Neuron (in vitro differentiated cells): ENCODE results near the gene MRC2.

ENCODE experiments used
- H2AFZ ChIP-seq: one replicate; pipeline ENCODE4 v1.6.1; 2013; ENCODE audit warnings: low read depth, mild to moderate bottlenecking, inconsistent platforms, low read length, moderate library complexity
- H3K27me3 ChIP-seq: one replicate; pipeline ENCODE4 v1.6.1; 2013; ENCODE audit warnings: low read length; ENCODE audit not compliant: insufficient read depth
- H3K36me3 ChIP-seq: one replicate; pipeline ENCODE4 v1.6.1; 2013; ENCODE audit warnings: low read length; ENCODE audit not compliant: insufficient read depth
- H3K4me1 ChIP-seq: one replicate; pipeline ENCODE4 v1.6.1; 2013; ENCODE audit warnings: low read length; ENCODE audit not compliant: insufficient read depth
- H3K4me3 ChIP-seq: 2 replicates; pipeline ENCODE4 v1.5.1; 2013; ENCODE audit warnings: mild to moderate bottlenecking, low read length, moderate library complexity
- H3K9me3 ChIP-seq: one replicate; pipeline ENCODE4 v1.6.1; 2013; ENCODE audit warnings: low read length

MRC2 gene

DNA sequence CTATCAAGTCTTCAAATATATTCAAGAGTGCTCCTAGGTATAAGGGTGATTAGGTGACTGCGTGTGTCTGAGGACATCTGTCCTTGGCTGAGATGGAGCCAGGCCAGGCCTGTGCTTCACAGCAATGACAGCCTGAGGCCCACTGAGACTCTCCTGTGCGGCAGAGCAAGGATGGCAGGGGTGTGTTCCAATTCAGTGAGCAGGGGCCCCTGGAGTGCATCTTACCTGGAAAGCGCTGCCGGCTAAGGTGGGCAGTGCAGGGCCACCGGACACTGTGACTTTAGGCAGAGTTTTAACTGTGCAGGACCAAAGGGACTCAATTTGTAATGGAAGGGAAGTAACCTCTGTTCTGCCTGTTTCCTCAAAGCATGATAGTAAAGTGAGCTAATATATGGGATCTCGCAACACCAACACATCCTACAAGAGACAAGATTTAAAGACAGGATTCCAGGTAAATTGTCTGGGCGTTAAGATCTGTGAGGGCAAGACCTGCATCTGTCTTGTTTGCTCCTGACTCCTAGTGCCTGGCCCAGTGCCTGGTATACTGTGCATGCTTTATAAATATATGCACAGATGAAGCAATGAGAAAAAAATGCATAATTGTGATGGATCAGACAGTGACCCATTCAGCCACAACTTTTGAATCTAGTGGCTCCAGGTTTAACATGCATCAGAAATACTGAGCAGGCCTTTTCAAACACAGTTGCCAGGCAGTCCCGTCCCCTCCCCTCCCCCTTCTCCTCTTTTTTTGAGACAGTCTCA lies 86.7 kb downstream of the MRC2 start:
- H3K27me3 ChIP-seq: no peaks in the 10 kb centered on the region
- no peak overlapping the region for H3K4me3 ChIP-seq
- H3K4me1 ChIP-seq: no peaks in the 10 kb centered on the region
- H2AFZ ChIP-seq: no peak overlapping the region
- peaks cover 15% of the 10 kb centered on the region for H3K9me3 ChIP-seq
- no peaks in the 10 kb centered on the region for H3K36me3 ChIP-seq

DNA sequence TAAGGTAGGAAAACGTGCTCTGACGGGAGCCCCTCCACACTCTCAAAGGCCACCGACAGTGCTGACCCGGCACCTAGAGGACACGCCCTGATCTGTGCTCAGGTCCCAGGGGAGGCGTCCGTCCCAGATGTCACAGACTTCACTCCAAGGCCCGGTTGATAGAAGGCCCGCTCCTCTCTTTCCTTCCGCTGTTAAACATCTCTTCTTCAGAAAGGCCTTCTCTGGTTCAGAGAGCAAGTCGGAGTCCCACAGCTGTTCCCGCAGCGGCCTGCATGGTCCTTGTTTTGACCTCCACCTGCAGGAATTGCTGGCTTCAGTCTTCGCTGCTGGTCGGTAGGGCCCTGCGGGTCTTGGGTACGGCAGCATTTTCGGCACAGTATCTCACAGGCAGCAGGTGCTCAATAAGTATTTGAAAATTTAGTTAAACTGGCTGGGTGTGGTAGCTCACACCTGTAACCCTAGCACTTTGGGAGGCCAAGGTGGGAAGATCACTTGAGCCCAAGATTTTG lies 88.5 kb downstream of the MRC2 start:
- Histone ChIP-seq H2AFZ (no peak overlapping the region), H3K9me3 (peaks cover 15% of the 10 kb centered on the region), H3K4me1 (no peaks in the 10 kb centered on the region), H3K36me3 (no peaks in the 10 kb centered on the region), H3K27me3 (no peaks in the 10 kb centered on the region), H3K4me3 (no peak overlapping the region)

DNA sequence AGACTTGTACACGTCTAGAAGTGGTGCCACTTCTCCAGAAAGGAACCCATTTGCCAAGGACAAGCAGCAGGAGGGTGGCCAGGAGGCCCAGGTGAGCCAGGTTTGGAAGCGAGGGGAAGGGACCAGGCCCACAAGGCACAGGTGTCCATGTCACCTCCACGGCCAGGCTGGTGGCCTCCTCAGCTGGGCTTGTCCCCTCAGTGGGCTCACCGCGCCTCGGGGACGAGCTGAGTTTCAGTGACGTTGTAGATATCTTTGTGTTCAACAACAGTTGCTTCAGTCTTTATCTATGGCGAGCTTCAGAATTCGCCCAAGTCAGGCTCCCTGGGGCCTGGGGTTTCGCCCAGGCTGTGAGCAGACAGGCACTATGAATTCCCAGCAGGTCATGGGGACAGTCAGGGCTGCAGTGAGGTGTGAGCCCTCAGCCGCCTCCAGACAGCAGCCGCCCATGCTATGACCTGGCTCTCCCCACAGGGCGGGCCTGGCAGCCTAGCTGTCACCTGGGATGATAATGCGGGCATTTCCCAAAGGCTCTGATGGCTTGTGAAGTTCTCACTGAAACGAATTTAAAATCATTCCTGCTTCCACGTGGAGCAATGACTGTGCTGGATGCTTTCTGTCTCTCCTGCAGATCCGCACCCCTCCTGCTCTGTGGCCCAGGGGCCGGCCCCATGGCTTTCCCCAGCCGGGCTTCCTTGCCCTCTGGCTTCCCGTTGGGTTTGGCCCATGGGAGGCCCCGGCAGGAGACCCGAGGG lies 89.5 kb downstream of the MRC2 start:
- H2AFZ ChIP-seq: no peak overlapping the region
- no peaks in the 10 kb centered on the region for H3K4me1 ChIP-seq
- H3K36me3 ChIP-seq: no peaks in the 10 kb centered on the region
- peaks cover 15% of the 10 kb centered on the region for H3K9me3 ChIP-seq
- no peak overlapping the region for H3K4me3 ChIP-seq
- H3K27me3 ChIP-seq: no peaks in the 10 kb centered on the region

DNA sequence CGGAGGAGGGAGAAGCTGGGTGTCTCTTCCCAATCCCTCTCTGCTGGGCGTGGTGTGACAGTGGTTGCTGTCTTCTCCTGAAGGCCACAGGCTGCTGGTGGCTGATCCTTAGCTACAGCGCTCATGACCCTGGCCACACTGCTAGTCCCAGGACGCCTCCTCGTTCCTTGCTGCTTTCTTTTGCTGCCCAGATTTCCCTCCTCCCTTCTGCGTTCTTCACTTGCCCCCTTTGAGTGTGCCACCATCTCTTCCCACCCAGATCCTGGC lies 90.1 kb downstream of the MRC2 start:
- H3K4me1 ChIP-seq: no peaks in the 10 kb centered on the region
- H2AFZ ChIP-seq: no peak overlapping the region
- no peak overlapping the region for H3K4me3 ChIP-seq
- H3K9me3 ChIP-seq: peaks cover 15% of the 10 kb centered on the region
- no peaks in the 10 kb centered on the region for H3K27me3 ChIP-seq
- H3K36me3 ChIP-seq: no peaks in the 10 kb centered on the region

DNA sequence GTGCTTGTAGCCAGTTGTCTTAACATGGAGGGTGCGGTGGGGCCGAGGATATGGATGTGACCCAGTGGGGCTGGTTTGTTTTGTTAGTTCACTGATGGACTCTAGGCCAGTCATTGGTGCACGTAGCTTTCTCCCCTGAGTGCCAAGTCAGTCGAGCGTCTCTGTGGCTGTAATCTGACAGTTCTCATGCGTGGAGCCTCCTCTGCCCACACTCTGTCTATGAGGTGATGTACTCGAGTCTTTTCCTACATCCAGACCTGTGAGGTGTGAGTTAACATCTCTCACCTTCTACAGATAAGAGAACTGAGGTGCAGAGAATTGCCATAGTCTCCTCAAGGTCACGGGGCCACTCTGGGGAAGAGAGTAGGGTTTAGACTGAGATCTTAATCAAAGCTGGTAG lies 90.4 kb downstream of the MRC2 start:
- peaks cover 15% of the 10 kb centered on the region for H3K9me3 ChIP-seq
- no peak overlapping the region for H2AFZ ChIP-seq
- H3K36me3 ChIP-seq: no peaks in the 10 kb centered on the region
- H3K27me3 ChIP-seq: no peaks in the 10 kb centered on the region
- no peak overlapping the region for H3K4me3 ChIP-seq
- no peaks in the 10 kb centered on the region for H3K4me1 ChIP-seq

DNA sequence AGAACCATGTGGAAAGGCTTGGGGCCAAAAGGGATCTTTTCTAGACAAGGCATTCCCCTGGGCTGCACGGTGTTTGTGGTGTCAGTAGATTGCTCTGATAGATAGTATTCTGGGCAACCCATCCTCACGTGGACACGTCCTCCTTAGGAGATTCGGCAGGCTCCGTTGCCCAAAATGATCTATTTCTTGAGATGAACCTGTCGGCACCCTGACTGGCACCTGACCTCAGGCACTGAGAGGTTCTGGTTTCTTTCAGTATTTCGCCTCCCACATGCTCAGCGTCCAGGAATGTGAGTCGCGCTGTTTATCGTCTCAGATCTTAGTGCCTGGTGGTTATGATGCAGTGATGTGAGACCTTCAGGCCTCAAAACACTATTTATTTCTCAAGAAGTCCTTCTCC lies 91.0 kb downstream of the MRC2 start:
- no peaks in the 10 kb centered on the region for H3K36me3 ChIP-seq
- no peak overlapping the region for H2AFZ ChIP-seq
- H3K4me3 ChIP-seq: no peak overlapping the region
- no peaks in the 10 kb centered on the region for H3K27me3 ChIP-seq
- H3K9me3 ChIP-seq: peaks cover 15% of the 10 kb centered on the region
- no peaks in the 10 kb centered on the region for H3K4me1 ChIP-seq

DNA sequence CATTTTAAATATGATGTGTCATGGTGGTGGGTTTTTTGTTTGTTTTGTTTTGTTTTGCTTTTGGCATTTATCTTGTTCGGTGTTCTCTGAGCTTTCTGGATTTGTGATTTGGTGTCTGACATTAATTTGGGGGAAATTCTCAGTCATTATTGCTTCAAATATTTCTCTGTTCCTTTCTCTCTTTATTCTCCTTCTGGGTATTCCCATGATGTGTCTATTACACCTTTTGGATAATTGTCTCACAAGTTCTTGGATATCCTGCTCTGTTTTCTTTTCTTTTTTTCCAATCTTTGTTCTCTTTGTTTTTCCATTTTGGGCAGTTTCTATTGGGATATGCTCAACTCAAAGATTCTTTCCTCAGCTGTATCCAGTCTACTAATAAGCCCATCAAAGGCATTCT lies 92.1 kb downstream of the MRC2 start:
- Histone ChIP-seq H3K4me3 (no peak overlapping the region), H3K27me3 (no peaks in the 10 kb centered on the region), H3K9me3 (peaks cover 15% of the 10 kb centered on the region), H3K4me1 (no peaks in the 10 kb centered on the region), H3K36me3 (no peaks in the 10 kb centered on the region), H2AFZ (no peak overlapping the region)

DNA sequence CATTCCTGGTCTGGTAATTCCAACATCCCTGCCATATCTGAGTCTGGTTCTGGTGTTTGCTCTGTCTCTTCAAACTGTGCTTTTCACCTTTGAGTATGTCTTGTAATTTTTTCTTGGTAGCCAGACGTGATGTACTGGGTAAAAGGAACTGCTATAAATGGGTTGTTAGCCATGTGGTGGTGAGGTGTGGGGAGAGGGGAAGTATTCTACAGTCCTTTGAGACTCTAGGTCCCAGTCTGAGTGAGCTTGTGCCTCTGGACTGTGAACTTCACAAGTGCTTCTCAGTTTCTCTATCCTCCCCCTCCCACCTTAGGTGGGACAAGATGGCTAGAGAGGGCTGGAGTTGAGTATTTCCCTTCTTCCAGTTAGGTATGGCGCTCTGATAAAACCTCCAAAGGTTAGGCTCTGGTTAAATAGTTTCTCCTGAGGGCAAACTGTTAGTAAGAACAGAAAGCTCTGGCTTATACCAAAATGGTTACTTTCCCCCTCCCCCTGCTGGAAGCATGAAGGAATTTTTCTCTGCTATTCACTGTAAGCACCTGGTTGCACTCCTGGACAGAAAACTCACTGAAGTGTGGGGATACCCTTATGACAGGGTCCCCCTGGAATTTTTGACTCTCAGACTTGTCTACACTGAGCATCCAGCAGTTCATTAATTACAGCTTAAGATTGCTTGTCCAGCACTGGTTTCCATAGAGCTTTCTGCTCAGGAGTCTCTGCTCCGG lies 92.8 kb downstream of the MRC2 start:
- no peak overlapping the region for H2AFZ ChIP-seq

DNA sequence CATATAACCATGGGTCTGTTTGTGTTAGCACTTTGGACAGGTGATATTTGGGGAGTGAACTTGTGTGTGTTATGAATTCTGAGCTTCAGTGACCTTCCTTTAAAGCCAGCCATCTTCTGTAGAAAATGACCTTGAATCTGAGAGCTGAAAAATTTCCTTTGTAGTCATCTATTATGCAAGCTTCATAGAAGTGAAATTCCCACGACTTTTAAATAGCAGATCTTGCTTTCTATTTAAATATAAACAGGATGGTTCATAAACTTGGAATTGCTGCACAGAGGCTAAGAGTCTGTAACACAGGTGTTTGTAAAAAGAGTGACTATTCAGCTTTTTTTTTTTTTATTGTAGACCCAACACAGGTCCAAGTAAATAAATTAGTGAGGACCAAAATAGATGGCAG lies 95.2 kb downstream of the MRC2 start:
- Histone ChIP-seq H3K4me3 (no peak overlapping the region), H3K4me1 (no peaks in the 10 kb centered on the region), H2AFZ (no peak overlapping the region), H3K36me3 (no peaks in the 10 kb centered on the region), H3K27me3 (no peaks in the 10 kb centered on the region), H3K9me3 (peaks cover 12% of the 10 kb centered on the region)

More for the DNA sequence above, 92.8 kb downstream of the MRC2 start:
- no peaks in the 10 kb centered on the region for H3K4me1 ChIP-seq
- H3K4me3 ChIP-seq: no peak overlapping the region
- no peaks in the 10 kb centered on the region for H3K27me3 ChIP-seq
- H3K36me3 ChIP-seq: no peaks in the 10 kb centered on the region
- H3K9me3 ChIP-seq: peaks cover 15% of the 10 kb centered on the region

DNA sequence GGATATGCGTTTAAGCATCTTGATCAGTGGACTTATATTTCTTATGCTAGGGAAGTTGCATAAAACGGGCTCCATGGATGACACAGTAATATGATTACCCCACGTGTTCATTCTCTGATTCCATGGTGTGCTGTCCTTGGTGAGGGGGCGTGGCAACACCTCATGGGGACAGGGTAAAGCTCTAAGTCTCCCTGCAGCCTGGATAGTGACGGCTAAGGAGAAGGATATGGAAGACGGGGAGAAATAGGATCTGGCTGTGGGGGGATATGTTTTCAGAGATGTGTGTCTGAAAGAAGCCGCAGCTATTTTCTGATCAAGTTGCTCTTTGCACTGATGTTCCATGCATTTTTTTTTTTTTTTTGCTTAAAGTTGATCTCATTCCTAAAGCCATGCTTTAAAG lies 96.4 kb downstream of the MRC2 start:
- H2AFZ ChIP-seq: no peak overlapping the region
- H3K4me3 ChIP-seq: no peak overlapping the region
- peaks cover 4% of the 10 kb centered on the region for H3K9me3 ChIP-seq
- no peaks in the 10 kb centered on the region for H3K27me3 ChIP-seq
- H3K4me1 ChIP-seq: no peaks in the 10 kb centered on the region
- no peaks in the 10 kb centered on the region for H3K36me3 ChIP-seq

DNA sequence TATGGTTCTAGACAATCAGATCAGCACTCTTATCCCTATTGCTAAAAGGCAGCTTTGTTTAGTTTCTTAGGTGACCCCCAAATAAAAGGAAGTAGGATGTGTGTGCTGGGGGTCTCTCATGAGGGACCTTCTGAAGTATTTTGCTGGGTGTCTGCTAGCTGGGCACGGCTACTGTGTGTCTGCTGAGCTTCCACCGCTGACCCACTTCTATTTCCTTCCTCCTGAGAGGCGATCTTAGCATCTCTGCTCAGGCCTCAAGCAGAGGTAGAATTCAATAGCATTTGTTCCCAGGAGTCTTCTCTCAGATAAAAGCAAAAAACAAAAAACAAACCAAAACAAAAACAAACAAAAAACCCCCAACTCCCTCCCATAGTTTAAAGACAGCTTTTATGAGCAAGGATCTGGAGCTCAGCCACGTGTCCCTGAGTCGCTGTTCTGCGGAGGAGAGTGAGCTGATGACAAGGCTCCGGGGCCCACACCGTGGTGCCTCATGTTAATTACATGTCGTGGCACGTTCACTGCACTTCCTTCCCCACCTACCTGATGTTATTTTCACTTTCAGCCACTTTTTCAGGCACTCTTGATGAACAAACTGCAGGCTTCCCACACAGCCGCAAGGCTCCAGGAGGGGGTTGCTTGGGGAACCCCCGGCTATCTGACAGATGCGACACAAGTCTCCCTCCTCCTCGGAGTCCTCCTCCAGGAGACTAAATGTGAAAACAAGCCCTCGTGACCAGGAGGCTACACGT lies 97.1 kb downstream of the MRC2 start:
- no peaks in the 10 kb centered on the region for H3K36me3 ChIP-seq
- H3K4me1 ChIP-seq: no peaks in the 10 kb centered on the region

DNA sequence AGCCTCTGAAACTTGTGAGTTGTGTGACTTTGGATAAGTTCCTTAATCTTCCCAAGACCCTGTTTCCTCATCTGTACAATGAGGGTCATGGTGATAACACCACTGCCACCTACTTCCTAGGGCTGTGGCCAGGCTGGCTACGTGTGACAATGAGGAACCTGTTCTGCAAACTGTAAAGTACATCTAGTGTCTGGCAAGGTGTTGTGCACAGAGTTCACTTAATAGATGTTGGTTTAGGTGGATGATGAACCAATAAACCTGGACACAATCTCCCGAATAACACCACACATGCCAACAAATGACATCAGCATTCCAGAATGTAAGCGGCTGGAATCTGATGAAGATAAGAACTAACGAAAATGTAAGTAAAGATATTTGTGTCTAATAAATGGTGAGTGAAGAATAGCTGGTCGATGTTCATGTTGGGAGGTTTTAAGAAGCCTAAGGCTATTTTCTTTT lies 98.3 kb downstream of the MRC2 start:
- Histone ChIP-seq H3K27me3 (no peaks in the 10 kb centered on the region), H2AFZ (no peak overlapping the region), H3K4me3 (no peak overlapping the region), H3K36me3 (no peaks in the 10 kb centered on the region), H3K4me1 (no peaks in the 10 kb centered on the region), H3K9me3 (no peaks in the 10 kb centered on the region)

More for the DNA sequence above, 97.1 kb downstream of the MRC2 start:
- H3K27me3 ChIP-seq: no peaks in the 10 kb centered on the region
- H3K4me3 ChIP-seq: no peak overlapping the region
- H3K9me3 ChIP-seq: peaks cover 4% of the 10 kb centered on the region
- H2AFZ ChIP-seq: no peak overlapping the region
